HFFc6 (cell line): Measurements from ENCODE around the gene RAB11FIP2. TPM values are rescaled to one million over a fixed set of nuclear protein-coding genes. Genes with fewer than 3 reads are reported as not detected.

Experiments
- DNase-seq: peaks from one replicate; pipeline ENCODE4 v3.0.0-alpha.2; 2018
- H3K27ac Mint-ChIP-seq: 2 replicates; pipeline ENCODE4 v1.8.0; 2020; ENCODE audit warnings: mild to moderate bottlenecking, mixed read lengths
- H3K27me3 Mint-ChIP-seq: 2 replicates; pipeline ENCODE4 v1.8.0; 2021; ENCODE audit warnings: mild to moderate bottlenecking, moderate library complexity, mixed read lengths; ENCODE audit not compliant: insufficient read depth
- H3K36me3 Mint-ChIP-seq: 2 replicates; pipeline ENCODE4 v1.8.0; 2021; ENCODE audit warnings: low read depth, mixed read lengths
- H3K4me1 Mint-ChIP-seq: 2 replicates; pipeline ENCODE4 v1.8.0; 2020; ENCODE audit warnings: low read depth, mixed read lengths
- H3K4me3 Mint-ChIP-seq: 2 replicates; pipeline ENCODE4 v1.8.0; 2020; ENCODE audit warnings: mild to moderate bottlenecking, moderate library complexity, mixed read lengths
- H3K9me3 Mint-ChIP-seq: 2 replicates; pipeline ENCODE4 v1.8.0; 2020; ENCODE audit warnings: mild to moderate bottlenecking, mixed read lengths
- CTCF ChIP-seq: fragments of 200-600 bp; sonication (generic); IDR thresholded peaks from 2 replicates; pipeline ENCODE4 v1.5.0; 2021; ENCODE audit warnings: antibody characterized with exemption, mild to moderate bottlenecking
- total RNA-seq, 6 experiments: library from RNA; stranded (reverse); fragmentation: NEBNext Ultra II Directional; extraction: Animal tissue kit (Norgen Biotek cat#: 25700); gene quantifications; 2 replicates in 1 of 6; 3 replicates in 5 of 6; pipeline ENCODE4 v1.2.3, GENCODE V29; 2021

The RAB11FIP2 gene
- total RNA-seq, 6 experiments from 2014 or later: 13.3 to 16.4 (median 16.2) TPM

GRCh38 chr10:117964536-117964935 lies 82.2 kb downstream of the RAB11FIP2 start:
- H3K36me3 Mint-ChIP-seq: no peaks in the 10 kb centered on the region
- no peak for DNase-seq

DNA sequence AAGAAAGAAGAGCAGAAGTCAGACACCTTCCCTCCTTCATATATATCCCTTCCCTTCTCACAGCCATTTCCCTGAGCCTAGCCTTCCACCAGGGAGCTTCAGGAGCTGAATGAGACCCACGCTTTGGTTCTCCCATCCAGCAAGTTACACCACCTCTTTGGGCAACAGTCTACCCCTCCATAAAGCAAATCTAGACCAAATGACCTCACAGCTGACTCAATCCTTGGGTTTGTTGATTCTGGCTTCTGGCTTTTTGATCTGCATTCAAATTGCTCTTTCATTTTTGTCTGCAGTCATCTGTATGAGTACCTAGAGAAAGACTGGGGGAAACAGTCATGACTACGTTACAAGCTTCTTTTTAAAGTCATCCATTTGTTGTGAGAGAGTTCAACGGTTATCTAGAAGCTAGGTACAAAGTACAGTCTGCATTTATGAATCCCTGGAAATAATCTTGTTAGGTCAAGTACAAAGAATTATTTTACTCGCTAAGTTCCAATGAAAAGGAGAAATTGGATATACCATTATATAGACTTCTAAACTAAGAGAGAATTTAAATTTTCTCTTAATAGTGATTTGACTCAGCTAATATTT lies 86.3 kb downstream of the RAB11FIP2 start:
- Mint-ChIP-seq H3K4me1 (no peaks in the 10 kb centered on the region), H3K9me3 (no peaks in the 10 kb centered on the region; the same call in 1 of the 2 replicates), H3K27me3 (no peaks in the 10 kb centered on the region; the same call in 1 of the 2 replicates), H3K27ac (no peak overlapping the region), H3K4me3 (no peak overlapping the region), H3K36me3 (no peaks in the 10 kb centered on the region)
- no peak for DNase-seq
- TF ChIP-seq CTCF: no peak

More at GRCh38 chr10:117964536-117964935, 82.2 kb downstream of the RAB11FIP2 start:
- H3K27ac Mint-ChIP-seq: no peak overlapping the region
- H3K27me3 Mint-ChIP-seq: no peaks in the 10 kb centered on the region; the same call in 1 of the 2 replicates
- TF ChIP-seq CTCF: no peak
- H3K4me1 Mint-ChIP-seq: no peaks in the 10 kb centered on the region
- no peak overlapping the region for H3K4me3 Mint-ChIP-seq
- peaks cover 5% of the 10 kb centered on the region; the same call in 1 of the 2 replicates for H3K9me3 Mint-ChIP-seq

DNA sequence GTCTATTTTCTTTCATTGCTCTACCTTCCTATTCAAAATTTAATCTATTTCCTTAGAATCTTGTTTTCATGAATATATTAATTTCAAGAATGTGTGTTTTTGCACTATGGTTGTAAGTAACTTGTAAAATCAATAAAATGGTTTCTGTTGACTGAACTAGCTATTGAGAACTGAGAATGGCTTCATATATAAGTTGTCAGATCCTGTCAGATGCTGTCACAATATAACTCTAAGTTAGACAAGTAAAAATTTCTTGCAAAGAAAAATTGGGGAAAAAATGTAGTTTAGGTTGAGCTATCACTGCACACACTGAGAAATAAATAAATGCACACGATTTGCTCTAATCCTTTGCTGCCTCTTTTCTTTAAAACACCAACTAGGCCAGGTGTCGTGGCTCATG lies 89.8 kb downstream of the RAB11FIP2 start:
- H3K27ac Mint-ChIP-seq: no peak overlapping the region
- TF ChIP-seq CTCF: no peak
- H3K4me3 Mint-ChIP-seq: no peak overlapping the region
- no peaks in the 10 kb centered on the region for H3K36me3 Mint-ChIP-seq
- no peaks in the 10 kb centered on the region; the same call in 1 of the 2 replicates for H3K9me3 Mint-ChIP-seq
- H3K4me1 Mint-ChIP-seq: no peaks in the 10 kb centered on the region
- no peak for DNase-seq
- no peaks in the 10 kb centered on the region; the same call in 1 of the 2 replicates for H3K27me3 Mint-ChIP-seq

- H3K9me3 Mint-ChIP-seq: peaks cover 3% of the 10 kb centered on the region; the same call in 1 of the 2 replicates
- no peak overlapping the region for H3K27ac Mint-ChIP-seq
- no peaks in the 10 kb centered on the region for H3K36me3 Mint-ChIP-seq
- no peak overlapping the region for H3K4me3 Mint-ChIP-seq
- peaks cover 3% of the 10 kb centered on the region; the same call in 1 of the 2 replicates for H3K27me3 Mint-ChIP-seq
- DNase-seq: no peak
- TF ChIP-seq CTCF: no peak
- no peaks in the 10 kb centered on the region for H3K4me1 Mint-ChIP-seq
Measured at GRCh38 chr10:117955176-117955575, 91.6 kb downstream of the RAB11FIP2 start.
